Purkinje cell (primary cell): ENCODE data around the gene BTNL8. TPM values are rescaled to one million over a fixed set of nuclear protein-coding genes. Genes with fewer than 3 reads are reported as not detected.

Experiments used
- polyA plus RNA-seq: library from polyadenylated mRNA; unstranded; fragments of >200 nt; fragmentation: Nextera tagmentation; gene quantifications from 2 replicates; pipeline ENCODE4 v1.2.1, GENCODE V29; 2014

Gene BTNL8
- polyA plus RNA-seq: not detected in 2 replicates

GRCh38 chr5:180898621-180899246, at the start of gene BTNL8:
Gene BTNL8, plus strand, starts transcription at chr5:180899159. Its CDS starts 152 bp downstream, at chr5:180899311.

GRCh38 chr5:180860887-180861822, 37.8 kb upstream of the BTNL8 start, which contains the start of gene ZFP62:
Gene ZFP62, minus strand, starts transcription at chr5:180861276. Its CDS starts 57 bp downstream, at chr5:180861219.

GRCh38 chr5:180988592-180988991, 89.6 kb downstream of the BTNL8 start, which contains the start of gene BTNL3:
Gene BTNL3, plus strand, starts transcription at chr5:180988846. Its CDS starts 183 bp downstream, at chr5:180989029.

Other genes with a start within 250 kb of the BTNL8 start
- not detected in 2 replicates for gene FLT4, start 249.6 kb upstream of the BTNL8 start, polyA plus RNA-seq
- not detected in 2 replicates for gene OR2Y1, start 159.1 kb upstream of the BTNL8 start, polyA plus RNA-seq
- 1.9 and 5.5 TPM in 2 replicates for gene MGAT1, start 96.4 kb upstream of the BTNL8 start, polyA plus RNA-seq
- 21.7 and 43.9 TPM in 2 replicates for gene ZFP62, start 37.9 kb upstream of the BTNL8 start, polyA plus RNA-seq
- gene BTNL3, start 89.7 kb downstream of the BTNL8 start, polyA plus RNA-seq: not detected in 2 replicates
- not detected in 2 replicates for gene BTNL9, start 141.1 kb downstream of the BTNL8 start, polyA plus RNA-seq
- not detected in 2 replicates for gene OR2V1, start 232.0 kb downstream of the BTNL8 start, polyA plus RNA-seq
- gene OR2V2, start 248.4 kb downstream of the BTNL8 start, polyA plus RNA-seq: not detected in 2 replicates